ENCODE data around the gene COPB2. TPM values are rescaled to one million over a fixed set of nuclear protein-coding genes. Genes with fewer than 3 reads are reported as not detected.

COPB2 gene
- 58.6 to 70.9 TPM (median 68.1 TPM) in 5 replicates for total RNA-seq (2022; extraction: Qiagen RNA extraction)

DNA sequence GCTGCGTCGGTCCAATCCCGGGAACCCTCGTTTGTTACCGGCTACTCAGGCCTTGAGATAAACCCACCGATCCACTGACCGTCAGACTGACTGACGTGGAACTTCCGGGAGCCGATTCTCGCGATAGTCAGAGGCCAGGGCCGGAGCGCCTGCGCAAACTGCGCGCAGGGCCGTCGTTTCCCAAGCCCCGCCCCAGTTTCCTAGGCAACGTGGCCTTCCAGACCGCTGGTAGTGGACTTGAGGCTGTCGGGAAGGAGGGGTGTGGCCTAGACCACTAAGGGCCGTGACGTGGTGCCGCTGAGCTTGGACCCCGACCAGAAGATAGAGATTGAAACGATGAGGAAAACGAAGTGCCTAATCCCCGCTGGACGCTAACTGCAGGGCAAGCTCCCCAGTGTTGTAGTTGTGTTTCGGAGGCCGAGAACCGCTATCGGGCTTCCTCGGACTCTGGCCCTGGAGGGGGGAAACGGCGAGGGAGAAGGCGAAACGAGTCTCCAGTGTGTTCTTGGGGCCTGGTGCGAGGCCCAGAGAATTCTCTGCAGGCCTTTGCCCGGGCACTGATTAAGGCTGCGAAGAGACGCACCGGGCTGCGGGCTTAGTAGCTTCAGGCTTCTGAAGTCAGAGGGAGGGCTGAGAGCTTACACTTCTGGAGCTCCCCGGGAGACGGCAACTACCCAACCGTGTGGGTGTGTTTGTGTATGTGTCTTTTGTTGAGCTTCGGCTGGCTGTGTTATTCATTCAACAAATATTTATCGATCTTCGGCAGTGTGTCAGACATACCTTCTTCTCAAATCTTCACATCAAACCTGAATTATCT lies at the start of gene COPB2:
TSS of gene COPB2 (minus strand) at position 96 of the 817 bp plus-strand sequence. CDS start 97 bp downstream, outside the sequence.

DNA sequence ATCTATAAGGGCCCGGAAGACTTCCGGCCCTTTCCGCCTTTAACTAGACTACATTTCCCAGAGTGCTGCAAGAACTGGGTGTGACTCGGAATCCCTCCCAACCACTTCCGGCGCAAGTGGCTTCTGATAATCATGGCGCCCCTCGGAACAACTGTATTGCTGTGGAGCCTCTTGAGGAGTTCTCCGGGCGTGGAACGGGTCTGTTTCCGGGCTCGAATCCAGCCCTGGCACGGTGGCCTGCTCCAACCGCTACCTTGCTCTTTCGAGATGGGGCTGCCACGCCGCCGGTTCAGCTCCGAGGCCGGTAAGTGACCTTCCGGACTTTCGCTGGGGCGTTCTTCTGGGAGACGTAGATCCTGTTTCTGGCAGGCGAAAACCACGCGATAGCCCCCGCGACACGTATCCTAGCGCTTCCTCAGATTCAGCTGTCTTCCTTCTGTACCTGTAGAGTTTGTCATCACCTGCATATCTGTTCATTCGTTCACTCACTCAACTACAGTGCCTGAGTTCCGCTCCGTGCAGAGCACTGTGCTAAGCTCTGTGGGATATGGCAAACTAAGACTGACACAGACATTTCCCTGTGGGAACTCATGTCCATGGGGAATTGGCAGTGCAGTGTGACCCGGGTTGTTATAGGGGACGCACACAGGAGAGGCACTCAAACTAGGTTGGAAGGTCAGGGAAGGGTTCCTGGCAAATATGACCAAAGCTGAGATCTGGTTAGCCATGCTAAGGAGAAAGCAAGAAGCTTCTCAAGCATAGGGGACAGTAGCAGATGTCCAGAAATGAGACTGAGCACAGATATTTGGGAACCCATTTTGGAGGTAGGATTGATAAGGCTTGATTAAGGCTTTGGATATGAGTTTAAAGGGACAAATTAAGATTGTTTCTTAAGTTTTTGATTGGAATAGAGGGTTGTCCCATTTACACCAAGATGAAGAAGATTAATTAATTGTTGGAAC lies 45.3 kb downstream of the COPB2 start, which contains the start of gene MRPS22:
TSS of gene MRPS22 (plus strand) at position 126 of the 962 bp plus-strand sequence. CDS start at position 133, 7 bp downstream.

Other genes with a start within 250 kb of the COPB2 start
- 42.3 to 49.1 TPM (median 43.4 TPM) in 5 replicates for gene MRPS22, start 45.6 kb downstream of the COPB2 start, total RNA-seq (2022; extraction: Qiagen RNA extraction)
- gene RBP2, start 86.9 kb upstream of the COPB2 start, total RNA-seq (2022; extraction: Qiagen RNA extraction) = not detected in 5 replicates
- gene RBP1, start 150.1 kb upstream of the COPB2 start, total RNA-seq (2022; extraction: Qiagen RNA extraction) = 2.3 to 5.6 TPM (median 4.1 TPM) in 5 replicates

Measured in A549 treated with Mapracorat at 1 μM for 4 hours (cell line).